ENCODE results near the gene NAALADL2. TPM values are rescaled to one million over a fixed set of nuclear protein-coding genes. Genes with fewer than 3 reads are reported as not detected.

NAALADL2 gene
- total and polyA plus RNA-seq, 2 of the 8 experiments (the other 6 are each of a cell fraction or from before 2014, with no cell fraction given) = 0.12 to 0.22 TPM

DNA sequence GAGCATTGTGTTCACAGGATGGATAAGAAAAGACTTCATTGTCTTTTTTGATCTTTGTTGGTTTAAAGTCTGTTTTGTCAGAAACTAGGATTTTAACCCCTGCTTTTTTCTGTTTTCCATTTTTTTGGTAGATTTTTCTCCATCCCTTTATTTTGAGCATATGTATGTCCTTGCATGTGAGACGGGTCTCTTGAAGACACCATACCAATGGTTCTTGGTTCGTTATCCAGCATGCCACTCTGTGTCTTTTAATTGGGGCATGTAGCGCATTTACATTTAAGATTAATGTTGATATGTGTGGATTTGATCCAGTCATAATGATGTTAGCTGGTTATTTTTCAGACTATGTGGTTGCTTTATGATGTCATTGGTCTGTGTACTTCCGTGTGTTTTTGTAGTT lies 687.0 kb downstream of the NAALADL2 start:
- ChIA-PET POLR2A (ENCODE audit: partially characterized antibody) (no interaction called here), CTCF (ENCODE audit: partially characterized antibody) (no interaction called here)
- H3K27me3 ChIP-seq (replicated peaks in 1 of 4; ENCODE audit: control insufficient read depth in 3 of 4, extremely low read depth in 1 of 4, insufficient read depth in 3 of 4, low read length in 3 of 4) = no peaks in the 10 kb centered on the region
- no peak overlapping the region for H3K56ac ChIP-seq (replicated peaks; ENCODE audit: insufficient read length, low read depth, low read length)
- no peak overlapping the region for H2BK20ac ChIP-seq (ENCODE audit: low read length)
- H4K91ac ChIP-seq (replicated peaks; ENCODE audit: insufficient read length, low read length) = no peak overlapping the region
- no peaks in the 10 kb centered on the region for H3K79me1 ChIP-seq (ENCODE audit: low read depth, low read length)
- H3K23me2 ChIP-seq (ENCODE audit: low read depth, low read length) = no peaks in the 10 kb centered on the region
- no peak overlapping the region for H2BK15ac ChIP-seq (ENCODE audit: low read length)
- H4K20me1 ChIP-seq (replicated peaks in 1 of 2; ENCODE audit: control insufficient read depth in 1 of 2, insufficient read depth in 2 of 2, low read length in 2 of 2) = no peaks in the 10 kb centered on the region
- H3K4me2 ChIP-seq (ENCODE audit: insufficient read depth in 1 of 2, low read depth in 2 of 2, low read length in 2 of 2) = no peak overlapping the region
- no peaks in the 10 kb centered on the region for H3K79me2 ChIP-seq (ENCODE audit: control insufficient read depth in 1 of 2, insufficient read depth in 2 of 2, low read length in 2 of 2)
- H2BK5ac ChIP-seq (ENCODE audit: low read depth, low read length) = no peak overlapping the region
- no peak overlapping the region for H3K18ac ChIP-seq (ENCODE audit: extremely low read depth, low read length)
- no peak overlapping the region for H3K4me3 ChIP-seq (ENCODE audit: extremely low read depth in 1 of 4, insufficient read depth in 2 of 4, low read depth in 3 of 4, low read length in 4 of 4)
- H3K9me3 ChIP-seq (ENCODE audit: insufficient read depth in 2 of 2, low read depth in 1 of 2, low read length in 1 of 2) = no peaks in the 10 kb centered on the region; a peak in 1 of 4 replicates
- no peak overlapping the region for H2BK120ac ChIP-seq (replicated peaks; ENCODE audit: low read depth, low read length)
- H4K8ac ChIP-seq (ENCODE audit: extremely low read depth, insufficient read depth, low read length) = no peak overlapping the region
- no peak for TF ChIP-seq SP2 (IDR thresholded peaks at IDR 0.05; ENCODE audit: low read length)
- TF ChIP-seq RBBP5 (IDR thresholded peaks at IDR 0.05; ENCODE audit: borderline replicate concordance, low read depth, low read length) = no peak
- TF ChIP-seq, protein P1, sequence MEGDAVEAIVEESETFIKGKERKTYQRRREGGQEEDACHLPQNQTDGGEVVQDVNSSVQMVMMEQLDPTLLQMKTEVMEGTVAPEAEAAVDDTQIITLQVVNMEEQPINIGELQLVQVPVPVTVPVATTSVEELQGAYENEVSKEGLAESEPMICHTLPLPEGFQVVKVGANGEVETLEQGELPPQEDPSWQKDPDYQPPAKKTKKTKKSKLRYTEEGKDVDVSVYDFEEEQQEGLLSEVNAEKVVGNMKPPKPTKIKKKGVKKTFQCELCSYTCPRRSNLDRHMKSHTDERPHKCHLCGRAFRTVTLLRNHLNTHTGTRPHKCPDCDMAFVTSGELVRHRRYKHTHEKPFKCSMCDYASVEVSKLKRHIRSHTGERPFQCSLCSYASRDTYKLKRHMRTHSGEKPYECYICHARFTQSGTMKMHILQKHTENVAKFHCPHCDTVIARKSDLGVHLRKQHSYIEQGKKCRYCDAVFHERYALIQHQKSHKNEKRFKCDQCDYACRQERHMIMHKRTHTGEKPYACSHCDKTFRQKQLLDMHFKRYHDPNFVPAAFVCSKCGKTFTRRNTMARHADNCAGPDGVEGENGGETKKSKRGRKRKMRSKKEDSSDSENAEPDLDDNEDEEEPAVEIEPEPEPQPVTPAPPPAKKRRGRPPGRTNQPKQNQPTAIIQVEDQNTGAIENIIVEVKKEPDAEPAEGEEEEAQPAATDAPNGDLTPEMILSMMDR (IDR thresholded peaks at IDR 0.05; ENCODE audit: control extremely low read depth in 1 of 3, insufficient read depth in 1 of 3, low read depth in 1 of 3, low read length in 3 of 3) = no peak
- TF ChIP-seq YY1 (IDR thresholded peaks at IDR 0.05; ENCODE audit: low read depth, low read length) = no peak
- no peak for TF ChIP-seq SRF (IDR thresholded peaks at IDR 0.05; ENCODE audit: low read depth, low read length)
- no peak for TF ChIP-seq BCL11A (IDR thresholded peaks at IDR 0.05; ENCODE audit: low read depth in 2 of 2, low read length in 2 of 2)
- TF ChIP-seq HDAC2 (IDR thresholded peaks at IDR 0.05; ENCODE audit: borderline replicate concordance in 1 of 2, low read depth in 2 of 2, low read length in 2 of 2) = no peak
- no peak for TF ChIP-seq EZH2 (IDR thresholded peaks at IDR 0.05; ENCODE audit: low read depth, low read length, severe bottlenecking)
- TF ChIP-seq SIX5 (IDR thresholded peaks at IDR 0.05; ENCODE audit: low read depth, low read length) = no peak
- no peak overlapping the region for H3K4ac ChIP-seq (replicated peaks; ENCODE audit: insufficient read length, low read depth, low read length)
- no peak overlapping the region for H3K14ac ChIP-seq (ENCODE audit: insufficient read length)
- no peak overlapping the region for H3K27ac ChIP-seq (ENCODE audit: low read depth, low read length)
- DNase-seq (ENCODE audit: low read depth in 1 of 2, low spot score in 2 of 2) (no peak), FAIRE-seq (peak; percentile 7)
- no peak overlapping the region for H3K23ac ChIP-seq (ENCODE audit: insufficient read length)
- H2BK12ac ChIP-seq (ENCODE audit: low read depth, low read length) = no peak overlapping the region
- no peak overlapping the region for H2AFZ ChIP-seq (ENCODE audit: low read length)
- no peak overlapping the region for H4K5ac ChIP-seq (ENCODE audit: insufficient read length, low read depth, low read length)
- H3K4me1 ChIP-seq (replicated peaks in 1 of 4; ENCODE audit: control insufficient read depth in 3 of 4, insufficient read depth in 4 of 4, low read length in 3 of 4) = no peaks in the 10 kb centered on the region
- no peak overlapping the region for H3K9ac ChIP-seq (replicated peaks in 1 of 4; ENCODE audit: extremely low read depth in 1 of 4, low read depth in 3 of 4, low read length in 3 of 4)
- WGBS, 2 experiments (ENCODE audit: extremely low coverage in 1 of 2, insufficient coverage in 1 of 2, insufficient read length in 1 of 2, insufficient replicate concordance in 2 of 2, low coverage in 1 of 2, low lambda C conversion rate in 2 of 2, missing lambda C conversion rate in 1 of 2) = 93% methylated on average over 4 of the region's 4 CpGs; no CpG with 5 or more reads in 1 of the 2 experiments
- no peak overlapping the region for H2AK5ac ChIP-seq (ENCODE audit: low read depth, low read length)
- no peaks in the 10 kb centered on the region for H3K36me3 ChIP-seq (ENCODE audit: control insufficient read depth in 2 of 4, insufficient read depth in 4 of 4, low read length in 3 of 4)
